Adrenal gland (tissue), 12 donors: ENCODE data around the gene PLXNA2. TPM values are rescaled to one million over a fixed set of nuclear protein-coding genes. Genes with fewer than 3 reads are reported as not detected.

Source experiments
- DNase-seq, 7 donors: peaks; one replicate each; pipeline ENCODE4 v3.0.0-alpha.2; 2019 to 2020
- H3K27ac ChIP-seq, 5 donors: fragments of 200-600 bp; sonication (generic) in 4 of 5; 1 replicate in 3 of 5; 2 replicates in 2 of 5; pipeline versions ENCODE4 v1.5.1 to v1.8.0; 2016 to 2020; ENCODE audit warnings: mild to moderate bottlenecking in 1 of 5
- H3K27me3 ChIP-seq: fragments of 200-600 bp; 2 replicates; pipeline ENCODE4 v1.8.0; 2021
- H3K36me3 ChIP-seq, 2 donors: fragments of 200-600 bp; replicated peaks in 1 of 2; 1 replicate in 1 of 2; 2 replicates in 1 of 2; pipeline versions ENCODE4 v1.5.1 to v1.8.0; 2018 to 2022
- H3K4me1 ChIP-seq, 2 donors: fragments of 200-600 bp; replicated peaks in 1 of 2; 1 replicate in 1 of 2; 2 replicates in 1 of 2; pipeline versions ENCODE4 v1.5.1 to v1.8.0; 2018 to 2021
- H3K4me3 ChIP-seq, 4 donors: fragments of 200-600 bp; sonication (generic) in 3 of 4; one replicate each; pipeline ENCODE4 v1.5.1; 2016 to 2018
- H3K9me3 ChIP-seq, 3 donors: fragments of 200-600 bp; sonication (generic) in 1 of 3; replicated peaks in 1 of 3; 1 replicate in 2 of 3; 2 replicates in 1 of 3; pipeline versions ENCODE4 v1.5.1 to v1.8.0; 2016 to 2021
- CTCF ChIP-seq, 6 experiments: fragments of 450-650 bp in 4 of 6; fragments of 200-600 bp in 2 of 6; sonication (generic) in 1 of 6; IDR thresholded peaks; 1 replicate in 5 of 6; 2 replicates in 1 of 6; pipeline versions ENCODE4 v1.5.1 to v1.8.0; 2016 to 2021; ENCODE audit warnings: antibody characterized with exemption in 6 of 6, mild to moderate bottlenecking in 2 of 6, moderate library complexity in 1 of 6
- POLR2A ChIP-seq, 2 donors: fragments of 450-650 bp; IDR thresholded peaks; one replicate each; pipeline ENCODE4 v1.6.1; 2017; ENCODE audit warnings: antibody characterized with exemption in 2 of 2, mild to moderate bottlenecking in 2 of 2, moderate library complexity in 1 of 2
- WGBS, 4 donors: extraction: QIAGEN DNeasy Blood & Tissue Kit in 2 of 4; methylation state at CpG; one replicate each; pipeline versions ENCODE4 v1.1.5 to v1.1.7; 2013 to 2017; 5-methylcytosine and 5-hydroxymethylcytosine counted together
- intact Hi-C, 2 donors: fragments of 100-400 bp; cut with DNase I; formaldehyde crosslinking; loops; one replicate each; pipeline versions ENCODE4 v1.14.1 to v1.15.0; 2022 to 2023
- polyA plus RNA-seq, 3 donors: library from polyadenylated mRNA; stranded (reverse); fragments of 200-250 nt in 2 of 3; fragments of 350-450 nt in 1 of 3; fragmentation: Illumina TruSeq in 1 of 3; extraction: RNeasy Lipid Tissue Mini Kit (QIAGEN cat#74804) in 1 of 3; gene quantifications; one replicate each; pipeline ENCODE4 v1.2.3, GENCODE V29; 2013 to 2014
- total RNA-seq, 9 donors: library from RNA; depleted of rRNA in 4 of 9; stranded (reverse); fragments of >200 nt in 4 of 9; fragments of 120-200 nt in 1 of 9; fragmentation: NEBNext Ultra II Directional in 1 of 9; extraction: Animal tissue kit (Norgen Biotek cat#: 25700) in 1 of 9; gene quantifications; one replicate each; pipeline versions ENCODE4 v1.1.0 to v1.2.4, GENCODE V29; 2013 to 2023
- donor health status: healthy with polysubstance abuse.
- donor health status: Bipolar disorder and iron deficiency.
- donor health status: DM: yes; HTN: yes; CAD: no.
- donor health status: DM: no; HTN: no; CAD: no.
- donor health status: DM: no; HTN: no; CAD: no.
- donor health status: DM: yes; HTN: yes; CAD: no.

Gene PLXNA2
- total and polyA plus RNA-seq, 12 donors, result 2.7 to 9.4 (median 4.5) TPM

- no peak for TF ChIP-seq POLR2A (IDR thresholded peaks at IDR 0.05)
- TF ChIP-seq CTCF (IDR thresholded peaks at IDR 0.05), result no peak
- H3K27ac ChIP-seq, result no peak overlapping the region
- intact Hi-C loops, result no loop called here
- 68 to 91% (median 75%) methylated on average over 2 of the region's 2 CpGs for WGBS, 4 donors
- DNase-seq, result no peak
- H3K36me3 ChIP-seq, result no peaks in the 10 kb centered on the region
- no peak overlapping the region for H3K4me3 ChIP-seq
- no peaks in the 10 kb centered on the region for H3K9me3 ChIP-seq
- H3K4me1 ChIP-seq, result peaks cover 0 to 10% of the 10 kb centered on the region in 2 donors
- no peaks in the 10 kb centered on the region for H3K27me3 ChIP-seq
Observed at GRCh38 chr1:208156741-208157140, 87.4 kb downstream of the PLXNA2 start.

- Histone ChIP-seq H3K4me1 (peaks cover 0 to 6% of the 10 kb centered on the region in 2 donors), H3K27me3 (no peaks in the 10 kb centered on the region), H3K4me3 (no peak overlapping the region), H3K9me3 (no peaks in the 10 kb centered on the region), H3K27ac (no peak overlapping the region), H3K36me3 (no peaks in the 10 kb centered on the region)
- intact Hi-C loops, result no loop called here
- no peak for TF ChIP-seq POLR2A (IDR thresholded peaks at IDR 0.05)
- no peak for TF ChIP-seq CTCF (IDR thresholded peaks at IDR 0.05)
- 82 to 95% (median 87%) methylated on average over 3 of the region's 3 CpGs for WGBS, 4 donors
- DNase-seq, result no peak
Observed at GRCh38 chr1:208156310-208156709, 87.9 kb downstream of the PLXNA2 start.

GRCh38 chr1:208154679-208155642 lies 89.2 kb downstream of the PLXNA2 start:
- no peaks in the 10 kb centered on the region for H3K27me3 ChIP-seq
- no peaks in the 10 kb centered on the region for H3K36me3 ChIP-seq
- no peaks in the 10 kb centered on the region for H3K4me1 ChIP-seq
- TF ChIP-seq POLR2A (IDR thresholded peaks at IDR 0.05), result no peak
- WGBS, 4 donors, result 80 to 91% (median 88%) methylated on average over 13 to 15 of the region's 15 CpGs
- intact Hi-C loops, result no loop called here
- H3K4me3 ChIP-seq, result no peak overlapping the region
- H3K9me3 ChIP-seq, result no peaks in the 10 kb centered on the region
- H3K27ac ChIP-seq, result no peak overlapping the region
- no peak for DNase-seq

GRCh38 chr1:208154040-208154439 lies 90.1 kb downstream of the PLXNA2 start:
- Histone ChIP-seq H3K27me3 (no peaks in the 10 kb centered on the region), H3K36me3 (no peaks in the 10 kb centered on the region), H3K27ac (no peak overlapping the region), H3K9me3 (no peaks in the 10 kb centered on the region), H3K4me3 (no peak overlapping the region), H3K4me1 (no peaks in the 10 kb centered on the region)
- TF ChIP-seq POLR2A (IDR thresholded peaks at IDR 0.05) (no peak), CTCF (IDR thresholded peaks at IDR 0.05) (no peak)
- DNase-seq, result no peak
- intact Hi-C loops, result no loop called here
- WGBS, 4 donors, result 48 to 81% (median 60%) methylated on average over 7 of the region's 7 CpGs
